ENCODE results near the gene PGBD1. TPM values are rescaled to one million over a fixed set of nuclear protein-coding genes. Genes with fewer than 3 reads are reported as not detected.

Gene PGBD1
- total and polyA plus RNA-seq, 2 experiments from 2014 or later, result 3.1 to 6.2 TPM

DNA sequence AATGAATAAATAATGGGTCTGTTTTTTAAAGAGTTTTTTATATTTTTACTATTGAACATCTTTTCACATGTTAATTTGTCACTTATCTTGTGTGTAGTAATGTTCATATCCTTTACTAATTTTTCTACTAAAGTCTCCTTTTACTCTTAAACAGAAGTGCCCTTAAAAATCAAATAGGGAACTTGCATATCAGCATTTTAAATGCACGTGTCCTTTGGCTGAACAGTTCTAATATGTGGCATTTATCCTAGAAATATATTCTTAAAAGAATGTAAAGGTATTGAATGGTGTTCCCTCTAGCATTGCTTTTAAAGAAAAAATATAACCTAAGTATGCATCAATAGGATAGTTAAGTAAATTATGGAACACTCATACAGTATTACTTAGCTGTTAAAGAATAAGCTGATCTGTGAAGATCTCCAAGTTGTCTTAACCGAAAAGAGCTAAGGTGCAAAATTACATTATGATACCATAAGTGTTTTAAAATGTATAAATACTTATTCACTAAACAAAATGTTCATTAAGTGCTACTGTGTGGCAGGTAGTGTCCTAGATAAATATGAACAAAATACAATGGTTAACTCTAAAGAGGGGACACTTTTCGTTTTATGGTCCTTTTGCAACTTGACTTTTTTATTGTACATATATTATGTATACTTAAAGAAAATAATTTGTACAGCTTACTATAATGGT is 631 bp upstream of the PGBD1 start:
- Histone ChIP-seq H4K20me1 (ENCODE audit: insufficient read depth, poor library complexity, severe bottlenecking) (no peaks in the 10 kb centered on the region), H3K4me3 (peak overlapping the region; percentile 94), H3K9me3 (ENCODE audit: low read depth) (no peaks in the 10 kb centered on the region), H3K4me1 (ENCODE audit: insufficient read depth) (peaks cover 5% of the 10 kb centered on the region), H3K79me2 (peaks cover 16% of the 10 kb centered on the region), H3K9me2 (replicated peaks; ENCODE audit: insufficient read depth) (no peaks in the 10 kb centered on the region), H2AFZ (peak overlapping the region; percentile 97), H3K27me3 (no peaks in the 10 kb centered on the region), H3K36me3 (replicated peaks; ENCODE audit: insufficient read depth, low read depth) (no peaks in the 10 kb centered on the region), H3K4me2 (peak overlapping the region; percentile 84), H3K27ac (no peak overlapping the region)
- TF ChIP-seq EZH2phosphoT487 (IDR thresholded peaks at IDR 0.05; ENCODE audit: low read depth, severe bottlenecking, unreplicated experiment) (no peak), EZH2 (IDR thresholded peaks at IDR 0.05; ENCODE audit: borderline replicate concordance) (no peak)
- TF ChIP-seq, protein P1, sequence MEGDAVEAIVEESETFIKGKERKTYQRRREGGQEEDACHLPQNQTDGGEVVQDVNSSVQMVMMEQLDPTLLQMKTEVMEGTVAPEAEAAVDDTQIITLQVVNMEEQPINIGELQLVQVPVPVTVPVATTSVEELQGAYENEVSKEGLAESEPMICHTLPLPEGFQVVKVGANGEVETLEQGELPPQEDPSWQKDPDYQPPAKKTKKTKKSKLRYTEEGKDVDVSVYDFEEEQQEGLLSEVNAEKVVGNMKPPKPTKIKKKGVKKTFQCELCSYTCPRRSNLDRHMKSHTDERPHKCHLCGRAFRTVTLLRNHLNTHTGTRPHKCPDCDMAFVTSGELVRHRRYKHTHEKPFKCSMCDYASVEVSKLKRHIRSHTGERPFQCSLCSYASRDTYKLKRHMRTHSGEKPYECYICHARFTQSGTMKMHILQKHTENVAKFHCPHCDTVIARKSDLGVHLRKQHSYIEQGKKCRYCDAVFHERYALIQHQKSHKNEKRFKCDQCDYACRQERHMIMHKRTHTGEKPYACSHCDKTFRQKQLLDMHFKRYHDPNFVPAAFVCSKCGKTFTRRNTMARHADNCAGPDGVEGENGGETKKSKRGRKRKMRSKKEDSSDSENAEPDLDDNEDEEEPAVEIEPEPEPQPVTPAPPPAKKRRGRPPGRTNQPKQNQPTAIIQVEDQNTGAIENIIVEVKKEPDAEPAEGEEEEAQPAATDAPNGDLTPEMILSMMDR (IDR thresholded peaks at IDR 0.05; ENCODE audit: poor library complexity), result no peak
- no peak for DNase-seq (ENCODE audit: low spot score)
- WGBS (ENCODE audit: low lambda C conversion rate, missing lambda C conversion rate), result 48% methylated on average over 3 of the region's 3 CpGs

DNA sequence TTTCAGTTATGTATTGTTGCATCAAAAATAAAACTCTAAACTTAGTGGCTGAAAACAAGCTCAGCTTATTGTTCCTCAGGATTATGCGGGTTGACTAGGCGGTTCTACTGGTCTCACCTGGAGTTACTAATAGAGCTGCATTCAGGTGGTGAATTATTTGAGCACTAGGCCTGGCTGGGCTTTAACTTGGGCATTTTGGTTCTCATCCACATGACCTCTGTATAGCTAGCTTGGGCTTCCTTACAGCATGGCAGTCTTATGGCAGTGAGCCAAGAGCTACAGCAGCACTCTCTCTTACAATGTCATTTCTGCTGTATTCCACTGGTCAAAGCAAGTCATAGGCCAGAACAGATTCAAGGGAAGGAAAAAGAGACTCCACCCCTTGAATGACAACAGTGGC is 1.6 kb downstream of the PGBD1 start:
- WGBS (ENCODE audit: low lambda C conversion rate, missing lambda C conversion rate), result 96% methylated on average over 2 of the region's 2 CpGs
- Histone ChIP-seq H3K4me3 (no peak overlapping the region), H3K4me1 (ENCODE audit: insufficient read depth) (peaks cover 5% of the 10 kb centered on the region), H3K9me3 (ENCODE audit: low read depth) (no peaks in the 10 kb centered on the region), H2AFZ (no peak overlapping the region), H3K27me3 (no peaks in the 10 kb centered on the region), H3K9me2 (replicated peaks; ENCODE audit: insufficient read depth) (no peaks in the 10 kb centered on the region), H3K36me3 (replicated peaks; ENCODE audit: insufficient read depth, low read depth) (no peaks in the 10 kb centered on the region), H3K4me2 (peak overlapping the region; percentile 84), H4K20me1 (ENCODE audit: insufficient read depth, poor library complexity, severe bottlenecking) (no peaks in the 10 kb centered on the region), H3K27ac (no peak overlapping the region), H3K79me2 (peaks cover 16% of the 10 kb centered on the region)
- DNase-seq (ENCODE audit: low spot score), result no peak
- TF ChIP-seq, protein P1 (IDR thresholded peaks at IDR 0.05; ENCODE audit: poor library complexity), result no peak
- TF ChIP-seq EZH2phosphoT487 (IDR thresholded peaks at IDR 0.05; ENCODE audit: low read depth, severe bottlenecking, unreplicated experiment) (no peak), EZH2 (IDR thresholded peaks at IDR 0.05; ENCODE audit: borderline replicate concordance) (no peak)

DNA sequence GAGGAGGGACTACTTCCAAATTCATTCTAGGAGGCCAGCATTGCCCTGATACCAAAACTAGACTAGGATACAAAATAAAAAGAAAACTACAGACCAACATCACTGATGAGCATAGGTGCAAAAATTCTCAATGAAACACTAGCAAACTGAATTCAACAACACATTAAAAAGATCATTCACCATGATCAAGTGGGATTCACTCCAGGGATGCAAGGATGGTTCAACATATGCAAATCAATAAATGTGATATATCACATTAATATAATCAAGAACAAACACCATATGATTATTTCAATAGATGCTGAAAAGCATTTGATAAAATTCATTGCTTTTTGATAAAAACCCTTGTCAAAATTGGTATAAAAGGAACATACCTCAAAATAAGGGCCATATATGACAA is 10.2 kb downstream of the PGBD1 start:
- Histone ChIP-seq H3K27me3 (no peaks in the 10 kb centered on the region), H3K79me2 (no peaks in the 10 kb centered on the region), H3K9me3 (ENCODE audit: low read depth) (no peaks in the 10 kb centered on the region), H3K4me1 (ENCODE audit: insufficient read depth) (no peaks in the 10 kb centered on the region), H4K20me1 (ENCODE audit: insufficient read depth, poor library complexity, severe bottlenecking) (no peaks in the 10 kb centered on the region), H3K4me3 (no peak overlapping the region), H2AFZ (no peak overlapping the region), H3K9me2 (replicated peaks; ENCODE audit: insufficient read depth) (no peaks in the 10 kb centered on the region), H3K4me2 (no peak overlapping the region), H3K36me3 (replicated peaks; ENCODE audit: insufficient read depth, low read depth) (no peaks in the 10 kb centered on the region), H3K27ac (no peak overlapping the region)
- TF ChIP-seq EZH2 (IDR thresholded peaks at IDR 0.05; ENCODE audit: borderline replicate concordance), result no peak
- TF ChIP-seq, protein P1 (IDR thresholded peaks at IDR 0.05; ENCODE audit: poor library complexity), result no peak
- TF ChIP-seq EZH2phosphoT487 (IDR thresholded peaks at IDR 0.05; ENCODE audit: low read depth, severe bottlenecking, unreplicated experiment), result no peak
- no peak for DNase-seq (ENCODE audit: low spot score)

All from hepatocyte (in vitro differentiated cells).